ENCODE data around the gene CMYA5. TPM values are rescaled to one million over a fixed set of nuclear protein-coding genes. Genes with fewer than 3 reads are reported as not detected.

Gene CMYA5
- total RNA-seq, 2 experiments from 2014 or later, result 0.13 to 0.21 TPM

GRCh38 chr5:79800979-79801827 is 111.6 kb downstream of the CMYA5 start:
- peak overlapping the region; percentile 87 for H2AFZ ChIP-seq (ENCODE audit: low read length)
- no peaks in the 10 kb centered on the region for H3K9me3 ChIP-seq (ENCODE audit: low read length)
- peaks cover 26% of the 10 kb centered on the region for H3K4me1 ChIP-seq (ENCODE audit: insufficient read depth, low read length, poor library complexity, severe bottlenecking)
- H4K20me1 ChIP-seq (ENCODE audit: insufficient read depth, low read length), result no peaks in the 10 kb centered on the region
- H3K27ac ChIP-seq (ENCODE audit: low read depth, low read length, poor library complexity, severe bottlenecking), result no peak overlapping the region
- intact Hi-C loops (cut with micrococcal nuclease; ENCODE audit: unreplicated experiment), result no loop called here
- peak; percentile 15 for DNase-seq (ENCODE audit: low spot score)
- TF ChIP-seq EZH2phosphoT487 (IDR thresholded peaks at IDR 0.05; ENCODE audit: borderline replicate concordance, low read depth, low read length), result no peak
- no peak for TF ChIP-seq CTCF (conservative IDR thresholded peaks at IDR 0.05; ENCODE audit: low read length)
- POLR2A ChIA-PET, result no interaction called here
- BruUV-seq (replicated peaks), result no TSS peak
- no peak overlapping the region for H3K4me3 ChIP-seq (ENCODE audit: low read depth, low read length, poor library complexity, severe bottlenecking)
- no peaks in the 10 kb centered on the region for H3K36me3 ChIP-seq (ENCODE audit: insufficient read depth, low read length)
- H3K4me2 ChIP-seq (ENCODE audit: low read length), result peak overlapping the region; percentile 40
- no peaks in the 10 kb centered on the region for H3K9me2 ChIP-seq (ENCODE audit: insufficient read depth, low read length)
- no peaks in the 10 kb centered on the region for H3K79me2 ChIP-seq (ENCODE audit: insufficient read depth, low read depth, low read length)
- CTCF ChIA-PET (ENCODE audit: unreplicated experiment), result no interaction called here

GRCh38 chr5:79802406-79802805 is 112.8 kb downstream of the CMYA5 start:
- POLR2A ChIA-PET, result interaction anchor here (0.6 to 2.0 kb wide), 5 partner anchors 9 to 1485 kb away, joined by 3 to 5 read pairs (median 4); no protein-coding TSS in a partner anchor
- Histone ChIP-seq H3K4me1 (ENCODE audit: insufficient read depth, low read length, poor library complexity, severe bottlenecking) (peaks cover 26% of the 10 kb centered on the region), H2AFZ (ENCODE audit: low read length) (peak overlapping the region; percentile 75), H3K4me2 (ENCODE audit: low read length) (peak overlapping the region; percentile 40), H3K9me2 (ENCODE audit: insufficient read depth, low read length) (no peaks in the 10 kb centered on the region), H4K20me1 (ENCODE audit: insufficient read depth, low read length) (no peaks in the 10 kb centered on the region), H3K9me3 (ENCODE audit: low read length) (no peaks in the 10 kb centered on the region), H3K79me2 (ENCODE audit: insufficient read depth, low read depth, low read length) (no peaks in the 10 kb centered on the region), H3K36me3 (ENCODE audit: insufficient read depth, low read length) (no peaks in the 10 kb centered on the region), H3K4me3 (ENCODE audit: low read depth, low read length, poor library complexity, severe bottlenecking) (peak overlapping the region; percentile 4), H3K27ac (ENCODE audit: low read depth, low read length, poor library complexity, severe bottlenecking) (peak overlapping the region; percentile 21)
- no TSS peak for BruUV-seq (replicated peaks)
- TF ChIP-seq EZH2phosphoT487 (IDR thresholded peaks at IDR 0.05; ENCODE audit: borderline replicate concordance, low read depth, low read length) (no peak), CTCF (conservative IDR thresholded peaks at IDR 0.05; ENCODE audit: low read length) (no peak)
- peak; percentile 31 for DNase-seq (ENCODE audit: low spot score)
- CTCF ChIA-PET (ENCODE audit: unreplicated experiment), result interaction anchor here (0.6 kb wide), 1 partner anchor 809 kb away, joined by 3 read pairs; no protein-coding TSS in a partner anchor
- intact Hi-C loops (cut with micrococcal nuclease; ENCODE audit: unreplicated experiment), result no loop called here

- Histone ChIP-seq H3K36me3 (ENCODE audit: insufficient read depth, low read length) (no peaks in the 10 kb centered on the region), H3K9me3 (ENCODE audit: low read length) (no peaks in the 10 kb centered on the region), H4K20me1 (ENCODE audit: insufficient read depth, low read length) (no peaks in the 10 kb centered on the region), H3K9me2 (ENCODE audit: insufficient read depth, low read length) (no peaks in the 10 kb centered on the region), H3K4me1 (ENCODE audit: insufficient read depth, low read length, poor library complexity, severe bottlenecking) (peaks cover 26% of the 10 kb centered on the region), H2AFZ (ENCODE audit: low read length) (peak overlapping the region; percentile 75), H3K79me2 (ENCODE audit: insufficient read depth, low read depth, low read length) (no peaks in the 10 kb centered on the region), H3K4me3 (ENCODE audit: low read depth, low read length, poor library complexity, severe bottlenecking) (no peak overlapping the region), H3K4me2 (ENCODE audit: low read length) (peak overlapping the region; percentile 40; the same call in 1 of the 2 replicates), H3K27ac (ENCODE audit: low read depth, low read length, poor library complexity, severe bottlenecking) (no peak overlapping the region)
- POLR2A ChIA-PET, result interaction anchor here (0.6 to 2.0 kb wide), 3 partner anchors 9 to 42 kb away, joined by 3 to 4 read pairs (median 3); no protein-coding TSS in a partner anchor
- no peak for TF ChIP-seq EZH2phosphoT487 (IDR thresholded peaks at IDR 0.05; ENCODE audit: borderline replicate concordance, low read depth, low read length)
- no peak for TF ChIP-seq CTCF (conservative IDR thresholded peaks at IDR 0.05; ENCODE audit: low read length)
- intact Hi-C loops (cut with micrococcal nuclease; ENCODE audit: unreplicated experiment), result no loop called here
- peak; percentile 5 for DNase-seq (ENCODE audit: low spot score)
- CTCF ChIA-PET (ENCODE audit: unreplicated experiment), result interaction anchor here (0.6 kb wide), 1 partner anchor 808 kb away, joined by 3 read pairs; no protein-coding TSS in a partner anchor
- BruUV-seq (replicated peaks), result no TSS peak
These were observed 113.4 kb downstream of the CMYA5 start for GRCh38 chr5:79803007-79803406.
